Stimulated activated CD8-positive, alpha-beta memory T cell treated with anti-CD3 and anti-CD28 coated beads, Interleukin-12 subunit alpha, Interleukin-12 subunit beta, amount 100 ng/mL, for 1 hour (primary cell): ENCODE data around the gene IFNA10.
"Not testable (repeated sequence)": the region's sequence is repeated elsewhere in the genome, so short reads cannot be mapped to it uniquely, and the experiment has no call there.

ENCODE experiments used
- DNase-seq: peaks from one replicate; pipeline ENCODE4 v3.0.0-alpha.2; 2020; ENCODE audit warnings: low read depth

The IFNA10 gene

GRCh38 chr9:21207043-21207442 lies at the start of gene IFNA10:
Gene IFNA10, minus strand, starts transcription at chr9:21207143. Its CDS starts 46 bp downstream, at chr9:21207097.
- not testable (repeated sequence) for DNase-seq

- no peak for DNase-seq
Measured at GRCh38 chr9:21255538-21256212, 48.7 kb upstream of the IFNA10 start.

- no peak for DNase-seq
Measured at GRCh38 chr9:21252721-21253547, 46.0 kb upstream of the IFNA10 start.

- DNase-seq: no peak
Measured at GRCh38 chr9:21251638-21252037, 44.7 kb upstream of the IFNA10 start.

- DNase-seq: no peak
Measured at GRCh38 chr9:21251190-21251589, 44.2 kb upstream of the IFNA10 start.

GRCh38 chr9:21244836-21245235 lies 37.9 kb upstream of the IFNA10 start:
- DNase-seq: no peak

GRCh38 chr9:21239911-21240310 lies 33.0 kb upstream of the IFNA10 start, which contains the start of gene IFNA14:
Gene IFNA14, minus strand, starts transcription at chr9:21240005. Its CDS starts 70 bp downstream, at chr9:21239935.
- no peak for DNase-seq

GRCh38 chr9:21236360-21236714 lies 29.4 kb upstream of the IFNA10 start:
- DNase-seq: not testable (repeated sequence)

GRCh38 chr9:21235468-21236359 lies 28.8 kb upstream of the IFNA10 start:
- DNase-seq: not testable (repeated sequence)

GRCh38 chr9:21234153-21234687 lies 27.3 kb upstream of the IFNA10 start:
- DNase-seq: no peak

- DNase-seq: no peak
Measured at GRCh38 chr9:21233258-21233657, 26.3 kb upstream of the IFNA10 start.

GRCh38 chr9:21228122-21228521 lies 21.2 kb upstream of the IFNA10 start, which contains the start of gene IFNA17:
Gene IFNA17, minus strand, starts transcription at chr9:21228222. Its CDS starts 49 bp downstream, at chr9:21228173.
- no peak for DNase-seq

- not testable (repeated sequence) for DNase-seq
Measured at GRCh38 chr9:21217211-21217610, 10.3 kb upstream of the IFNA10 start, which contains the start of gene IFNA16. Gene IFNA16, minus strand, starts transcription at chr9:21217311. Its CDS starts 6 bp downstream, at chr9:21217305.

GRCh38 chr9:21213411-21214326 lies 6.7 kb upstream of the IFNA10 start:
- not testable (repeated sequence) for DNase-seq

GRCh38 chr9:21212160-21212559 lies 5.2 kb upstream of the IFNA10 start:
- DNase-seq: not testable (repeated sequence)

GRCh38 chr9:21210782-21211181 lies 3.8 kb upstream of the IFNA10 start:
- not testable (repeated sequence) for DNase-seq

GRCh38 chr9:21210311-21210710 lies 3.4 kb upstream of the IFNA10 start:
- DNase-seq: no peak

GRCh38 chr9:21205204-21205603 lies 1.7 kb downstream of the IFNA10 start:
- no peak for DNase-seq

GRCh38 chr9:21202105-21202504 lies 4.8 kb downstream of the IFNA10 start, which contains the start of gene IFNA7:
Gene IFNA7, minus strand, starts transcription at chr9:21202205. Its CDS starts 40 bp downstream, at chr9:21202165.
- not testable (repeated sequence) for DNase-seq
